ENCODE results near the gene OR8D1.

Gene OR8D1

DNA sequence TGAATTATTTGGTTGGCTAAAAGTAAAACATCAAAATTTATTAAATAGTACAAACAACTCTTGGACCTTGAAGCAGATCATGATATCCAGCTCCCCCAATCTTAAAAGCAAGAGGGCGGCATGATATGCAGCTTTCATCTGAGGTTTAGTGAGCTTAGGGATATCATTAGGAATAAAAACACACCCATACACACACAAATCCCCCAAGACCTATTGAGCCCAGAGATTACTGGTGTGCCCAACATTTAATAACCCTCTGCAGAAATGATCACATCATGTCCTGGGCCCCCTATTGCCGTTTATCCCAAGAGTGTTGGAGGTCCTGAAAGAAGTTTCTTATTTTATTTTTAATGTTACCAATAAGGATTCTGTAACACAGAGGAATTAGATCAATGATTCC is at the start of gene OR8D1:
OR8D1 (minus strand) TSS at position 101 of the 400 bp plus-strand sequence. CDS start 3,183 bp downstream, outside the sequence.
- TF ChIP-seq POLR2A (IDR thresholded peaks at IDR 0.05; ENCODE audit: low read depth, low read length): no peak
- DNase-seq (ENCODE audit: insufficient read length, low spot score) (no peak), FAIRE-seq (no peak)

DNA sequence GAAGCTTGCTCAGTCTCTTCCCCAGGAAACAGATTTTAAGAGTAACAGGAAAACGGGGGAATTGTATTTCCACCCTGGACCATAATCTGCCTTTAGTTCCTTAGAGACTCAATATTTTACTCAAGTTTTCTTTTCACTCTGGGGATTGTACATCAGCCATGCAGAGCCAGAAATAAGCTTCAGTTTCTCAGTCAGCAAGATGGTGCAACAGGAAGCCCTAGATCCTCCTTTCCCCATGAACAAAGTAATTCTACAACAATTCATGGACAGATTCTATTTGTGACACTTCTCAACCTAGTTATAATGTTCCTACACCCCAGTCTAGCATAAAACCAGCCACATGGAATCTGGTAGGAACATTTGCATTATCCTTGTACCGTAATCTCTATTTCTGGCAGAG is 45.8 kb upstream of the OR8D1 start:
- FAIRE-seq (no peak), DNase-seq (ENCODE audit: insufficient read length, low spot score) (no peak)
- no peak for TF ChIP-seq POLR2A (IDR thresholded peaks at IDR 0.05; ENCODE audit: low read depth, low read length)

- no peak for DNase-seq (ENCODE audit: insufficient read length, low spot score)
- FAIRE-seq: no peak
- TF ChIP-seq POLR2A (IDR thresholded peaks at IDR 0.05; ENCODE audit: low read depth, low read length): no peak
Observed at GRCh38 chr11:124346311-124346955, 32.7 kb upstream of the OR8D1 start.

DNA sequence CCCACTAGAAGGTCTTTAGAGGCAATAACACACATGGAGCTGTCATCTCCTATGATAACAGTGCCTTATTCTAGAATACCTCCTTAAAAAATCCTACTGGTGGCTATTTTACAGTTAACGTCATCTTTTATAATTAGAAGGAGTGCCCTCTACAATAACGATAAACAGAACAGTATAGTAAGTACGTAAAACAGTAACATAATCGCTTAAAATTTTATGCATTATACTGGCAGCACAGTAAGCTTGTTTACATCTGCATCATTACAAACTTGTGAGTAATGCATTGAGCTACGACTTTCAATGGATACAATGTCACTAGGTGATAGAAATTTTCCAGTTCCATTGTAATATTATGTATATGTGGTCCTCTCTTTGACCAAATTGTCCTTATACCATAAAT is 30.6 kb upstream of the OR8D1 start:
- DNase-seq (ENCODE audit: insufficient read length, low spot score) (no peak), FAIRE-seq (no peak)
- TF ChIP-seq POLR2A (IDR thresholded peaks at IDR 0.05; ENCODE audit: low read depth, low read length): no peak

- TF ChIP-seq POLR2A (IDR thresholded peaks at IDR 0.05; ENCODE audit: low read depth, low read length): no peak
- no peak for DNase-seq (ENCODE audit: insufficient read length, low spot score)
- FAIRE-seq: no peak
Observed at GRCh38 chr11:124340142-124340447, 26.3 kb upstream of the OR8D1 start.

DNA sequence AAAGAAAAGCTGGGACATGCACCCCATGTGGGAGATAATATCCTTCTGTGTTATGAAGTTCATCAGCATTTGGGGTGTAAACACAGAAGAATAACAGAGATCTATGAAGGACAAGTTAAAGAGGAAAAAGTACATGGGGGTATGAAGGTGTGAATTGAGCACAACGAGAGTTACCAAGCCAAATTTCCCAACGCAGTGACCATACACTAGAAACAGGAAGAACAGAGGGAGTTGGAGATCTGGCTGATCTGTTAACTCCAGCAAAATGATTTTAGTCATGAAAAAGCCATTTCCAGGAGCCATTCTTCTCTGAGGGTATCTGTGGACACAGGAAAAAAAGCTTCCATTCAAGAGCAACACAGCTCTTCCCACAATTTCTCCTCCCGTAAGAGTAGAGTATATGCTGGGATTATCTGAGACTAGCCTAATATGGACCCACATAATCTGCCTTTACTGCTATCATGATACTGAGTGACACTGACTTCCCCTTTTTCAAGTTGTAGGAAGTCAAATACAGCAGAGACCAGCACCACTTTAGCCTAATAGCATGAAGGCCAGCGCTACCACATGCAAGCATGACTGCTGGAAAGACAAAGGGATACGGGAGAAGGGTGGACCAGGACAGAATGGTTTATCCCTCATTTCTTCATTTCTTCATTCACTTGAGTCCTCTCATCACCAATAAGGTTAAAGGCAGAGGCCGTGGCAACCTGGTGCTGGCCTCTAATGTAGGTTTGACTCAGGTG is 25.8 kb upstream of the OR8D1 start:
- no peak for TF ChIP-seq POLR2A (IDR thresholded peaks at IDR 0.05; ENCODE audit: low read depth, low read length)
- FAIRE-seq (no peak), DNase-seq (ENCODE audit: insufficient read length, low spot score) (no peak)

DNA sequence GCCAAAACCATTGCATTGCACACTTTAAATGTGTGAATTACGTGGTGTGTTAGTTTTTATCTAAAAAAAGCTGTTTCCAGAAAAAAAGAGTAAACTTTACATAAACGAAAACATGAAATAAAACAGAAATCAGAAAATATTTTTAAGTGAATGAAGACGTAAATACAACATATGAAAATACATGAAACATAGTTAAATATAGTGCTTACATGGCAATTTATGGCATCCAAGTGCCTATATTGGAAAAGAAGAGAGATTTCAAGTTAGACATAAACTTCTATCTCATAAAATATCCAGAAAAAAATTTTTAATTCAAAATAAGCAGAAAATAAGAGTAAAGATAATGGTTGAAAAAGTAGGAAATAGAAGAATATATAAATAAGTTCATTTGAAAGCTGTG is 18.1 kb upstream of the OR8D1 start:
- no peak for FAIRE-seq
- no peak for DNase-seq (ENCODE audit: insufficient read length, low spot score)
- no peak for TF ChIP-seq POLR2A (IDR thresholded peaks at IDR 0.05; ENCODE audit: low read depth, low read length)

DNA sequence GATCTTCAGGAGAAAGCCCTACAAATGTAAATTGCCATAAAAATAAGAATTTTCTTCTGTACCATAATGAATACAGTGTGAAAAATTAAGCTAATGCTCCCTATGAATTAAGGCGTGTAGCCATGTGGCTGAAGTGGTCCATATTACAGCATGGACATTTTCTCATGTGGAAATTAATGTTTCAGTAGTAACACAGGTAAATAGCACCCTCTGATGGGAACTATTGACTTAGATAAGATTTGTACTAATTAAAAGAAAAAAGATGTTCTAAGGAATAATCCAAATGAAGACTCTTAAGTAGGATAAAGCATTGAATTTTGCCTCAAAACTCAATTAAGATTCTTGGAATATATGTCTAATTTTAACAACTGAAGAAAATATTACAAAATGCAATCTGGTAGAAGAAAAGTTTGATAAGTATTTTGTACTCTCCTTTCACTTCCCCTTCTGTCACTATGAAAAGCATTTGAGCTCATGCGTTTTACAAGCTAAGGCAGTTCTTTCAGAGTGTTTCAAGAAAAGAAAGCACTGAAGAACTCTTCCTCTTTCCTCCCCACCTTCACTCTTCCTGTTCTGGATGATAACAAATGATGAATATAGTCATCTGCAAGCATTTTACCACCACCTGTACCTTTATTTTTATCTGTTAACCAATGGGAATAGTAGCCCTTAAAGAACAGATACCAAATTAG is 16.2 kb upstream of the OR8D1 start:
- TF ChIP-seq POLR2A (IDR thresholded peaks at IDR 0.05; ENCODE audit: low read depth, low read length): no peak
- DNase-seq (ENCODE audit: insufficient read length, low spot score) (no peak), FAIRE-seq (no peak)

GRCh38 chr11:124327775-124328174 is 14.0 kb upstream of the OR8D1 start:
- TF ChIP-seq POLR2A (IDR thresholded peaks at IDR 0.05; ENCODE audit: low read depth, low read length): no peak
- FAIRE-seq (no peak), DNase-seq (ENCODE audit: insufficient read length, low spot score) (no peak)

- DNase-seq (ENCODE audit: insufficient read length, low spot score) (no peak), FAIRE-seq (no peak)
- TF ChIP-seq POLR2A (IDR thresholded peaks at IDR 0.05; ENCODE audit: low read depth, low read length): no peak
Observed at GRCh38 chr11:124322356-124322755, 8.6 kb upstream of the OR8D1 start.

DNA sequence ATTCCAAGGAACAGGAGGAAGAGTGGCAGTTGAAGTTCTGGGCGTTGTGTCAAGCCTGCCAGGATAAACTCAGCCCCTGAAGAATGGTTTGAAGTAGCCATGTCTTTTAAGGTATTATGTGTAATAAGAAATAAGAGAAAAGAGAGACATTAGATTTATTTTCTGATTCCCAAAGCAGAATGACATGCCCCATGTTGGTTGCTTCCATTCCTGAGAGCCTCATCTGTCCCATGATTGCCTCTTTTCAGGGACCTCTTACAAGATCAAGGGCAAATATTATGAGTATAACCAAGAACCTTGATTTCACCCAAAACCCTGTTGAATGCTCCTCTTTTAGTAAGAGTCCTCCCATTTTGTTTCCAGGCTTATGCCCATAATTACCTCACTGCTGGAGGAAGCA is 6.3 kb upstream of the OR8D1 start, which contains the start of gene OR8D2:
OR8D2 (minus strand) TSS at position 101 of the 400 bp plus-strand sequence; CDS start at position 101, 0 bp downstream.
- FAIRE-seq: no peak
- no peak for DNase-seq (ENCODE audit: insufficient read length, low spot score)
- no peak for TF ChIP-seq POLR2A (IDR thresholded peaks at IDR 0.05; ENCODE audit: low read depth, low read length)

DNA sequence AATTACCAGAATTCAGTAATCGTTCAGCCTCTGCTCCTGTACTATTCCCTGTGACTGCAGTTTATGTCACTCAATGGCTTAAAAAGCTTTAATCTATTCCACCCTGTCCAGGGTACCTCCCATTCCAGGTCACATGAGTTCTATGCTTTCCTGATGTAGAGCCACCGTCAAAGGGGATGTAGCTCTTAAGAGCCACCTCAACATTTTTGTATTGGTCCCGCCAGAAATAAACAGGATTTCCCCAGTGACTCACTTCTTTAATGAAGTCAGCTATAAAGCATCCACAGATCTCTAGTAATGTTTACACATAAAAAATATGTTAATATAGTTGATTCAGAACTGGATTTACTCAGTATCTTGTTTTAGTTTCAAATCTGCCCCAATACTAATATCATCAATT is 1.3 kb upstream of the OR8D1 start:
- TF ChIP-seq POLR2A (IDR thresholded peaks at IDR 0.05; ENCODE audit: low read depth, low read length): no peak
- DNase-seq (ENCODE audit: insufficient read length, low spot score) (no peak), FAIRE-seq (no peak)

- DNase-seq (ENCODE audit: insufficient read length, low spot score) (no peak), FAIRE-seq (no peak)
- TF ChIP-seq POLR2A (IDR thresholded peaks at IDR 0.05; ENCODE audit: low read depth, low read length): no peak
Observed at GRCh38 chr11:124313131-124313530, 618 bp downstream of the OR8D1 start.

DNA sequence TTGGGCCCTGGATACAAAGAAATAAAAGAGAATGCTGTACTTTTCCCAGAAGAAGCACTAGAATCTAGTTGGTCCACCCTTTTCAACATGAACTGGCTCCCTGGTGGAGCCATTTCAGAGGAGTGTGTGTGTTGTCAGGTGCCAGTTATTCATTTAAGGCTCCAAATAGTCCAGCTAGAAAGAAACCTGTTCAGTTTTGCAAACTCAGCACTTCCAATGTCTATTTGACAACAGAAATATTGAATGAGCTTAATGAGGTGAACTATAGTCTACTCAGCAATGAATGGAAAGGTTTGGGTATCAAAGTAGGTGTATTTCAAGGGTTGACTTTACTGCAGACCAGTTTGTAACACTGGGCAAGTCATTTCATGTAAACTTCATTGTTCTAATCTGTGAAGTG is 2.1 kb downstream of the OR8D1 start:
- no peak for DNase-seq (ENCODE audit: insufficient read length, low spot score)
- no peak for FAIRE-seq
- TF ChIP-seq POLR2A (IDR thresholded peaks at IDR 0.05; ENCODE audit: low read depth, low read length): no peak

DNA sequence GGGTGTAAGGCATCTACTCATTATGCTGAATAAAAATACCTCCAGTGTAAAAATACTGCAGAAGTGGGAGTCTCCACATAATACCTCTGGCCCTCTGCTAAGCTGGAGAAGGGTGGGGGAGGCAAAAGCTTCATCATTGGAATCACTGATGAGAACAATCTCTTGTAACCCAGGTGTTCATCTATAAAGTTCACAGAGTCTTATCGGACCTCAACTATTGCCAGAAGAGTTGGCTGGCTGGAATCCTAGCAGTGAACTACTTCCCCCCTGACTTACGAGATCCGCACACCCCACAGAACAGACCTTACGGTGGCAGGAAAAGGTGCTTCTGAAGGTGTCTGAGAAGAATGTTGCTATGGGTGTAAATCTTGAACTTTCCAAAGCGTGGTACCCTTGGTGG is 2.5 kb downstream of the OR8D1 start:
- FAIRE-seq: no peak
- DNase-seq (ENCODE audit: insufficient read length, low spot score): no peak
- no peak for TF ChIP-seq POLR2A (IDR thresholded peaks at IDR 0.05; ENCODE audit: low read depth, low read length)
